GM12864 (cell line): Measurements from ENCODE around the gene SERINC5.
"Not testable (repeated sequence)": the region's sequence is repeated elsewhere in the genome, so short reads cannot be mapped to it uniquely, and the experiment has no call there.

ENCODE experiments used
- DNase-seq: peaks from one replicate; pipeline ENCODE4 v3.0.0-alpha.2; 2011; ENCODE audit warnings: low read depth
- H3K4me3 ChIP-seq: 2 replicates; pipeline ENCODE4 v1.5.1; 2011; ENCODE audit warnings: mild to moderate bottlenecking, low read depth, low read length, control low read depth
- TF ChIP-seq, protein P1 (sequence below): IDR thresholded peaks from 2 replicates; pipeline ENCODE4 v1.5.1; 2011; ENCODE audit warnings: low read depth, mild to moderate bottlenecking, moderate library complexity, low read length, control low read depth, inconsistent platforms; ENCODE audit errors: missing control alignments

Gene SERINC5

DNA sequence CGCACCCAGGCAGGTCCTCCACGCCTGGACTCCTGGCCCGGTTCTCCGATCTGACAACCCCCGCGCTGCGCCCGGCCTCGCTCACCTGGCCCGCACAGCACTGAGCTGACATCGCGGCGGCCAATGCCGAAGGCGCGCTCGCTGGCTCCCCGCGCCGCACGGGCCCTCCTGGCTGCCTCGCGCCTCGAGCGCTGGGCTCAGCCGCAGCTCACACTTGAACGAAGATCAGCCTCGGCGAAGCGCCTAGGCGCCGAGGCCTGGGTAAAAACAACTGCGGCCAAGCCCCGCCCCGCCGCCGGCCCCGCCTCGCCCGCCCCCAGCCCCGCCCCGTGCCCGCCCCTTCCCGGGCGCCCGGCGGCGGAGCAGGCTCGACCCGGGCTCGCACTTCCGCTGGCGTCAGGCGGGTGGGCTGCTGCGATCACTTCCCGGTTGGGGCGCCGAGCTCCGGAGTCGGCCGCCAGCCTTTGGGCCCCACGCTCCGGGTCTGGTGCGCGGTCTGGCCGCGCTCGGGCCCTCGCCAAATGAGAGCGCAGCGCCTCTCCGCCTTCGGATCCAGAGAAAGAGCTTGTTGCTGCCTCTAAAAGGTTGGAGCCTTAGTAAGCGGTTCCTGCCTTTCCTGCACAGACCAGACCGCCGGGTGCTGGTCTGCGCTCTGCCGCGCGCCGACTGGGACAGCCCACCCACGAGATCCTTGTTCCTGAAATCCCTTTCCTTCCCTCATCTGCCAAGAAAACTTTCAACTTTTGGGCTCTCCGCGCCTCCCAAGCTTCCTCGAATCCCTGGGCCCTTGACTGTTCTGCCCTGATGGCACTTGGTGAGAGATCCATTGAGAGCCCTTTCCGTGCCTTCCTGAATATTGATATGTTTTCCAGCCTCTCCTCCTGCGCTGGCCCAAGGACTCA is at the start of gene SERINC5:
SERINC5 (minus strand) TSS at position 238 of the 902 bp plus-strand sequence; CDS start at position 112, 126 bp downstream.
- peak within 1 kb of the TSS; percentile 86 for H3K4me3 ChIP-seq
- TF ChIP-seq, protein P1, sequence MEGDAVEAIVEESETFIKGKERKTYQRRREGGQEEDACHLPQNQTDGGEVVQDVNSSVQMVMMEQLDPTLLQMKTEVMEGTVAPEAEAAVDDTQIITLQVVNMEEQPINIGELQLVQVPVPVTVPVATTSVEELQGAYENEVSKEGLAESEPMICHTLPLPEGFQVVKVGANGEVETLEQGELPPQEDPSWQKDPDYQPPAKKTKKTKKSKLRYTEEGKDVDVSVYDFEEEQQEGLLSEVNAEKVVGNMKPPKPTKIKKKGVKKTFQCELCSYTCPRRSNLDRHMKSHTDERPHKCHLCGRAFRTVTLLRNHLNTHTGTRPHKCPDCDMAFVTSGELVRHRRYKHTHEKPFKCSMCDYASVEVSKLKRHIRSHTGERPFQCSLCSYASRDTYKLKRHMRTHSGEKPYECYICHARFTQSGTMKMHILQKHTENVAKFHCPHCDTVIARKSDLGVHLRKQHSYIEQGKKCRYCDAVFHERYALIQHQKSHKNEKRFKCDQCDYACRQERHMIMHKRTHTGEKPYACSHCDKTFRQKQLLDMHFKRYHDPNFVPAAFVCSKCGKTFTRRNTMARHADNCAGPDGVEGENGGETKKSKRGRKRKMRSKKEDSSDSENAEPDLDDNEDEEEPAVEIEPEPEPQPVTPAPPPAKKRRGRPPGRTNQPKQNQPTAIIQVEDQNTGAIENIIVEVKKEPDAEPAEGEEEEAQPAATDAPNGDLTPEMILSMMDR = no peak
- peak; percentile 33 for DNase-seq

- DNase-seq = no peak
- no peak overlapping the region for H3K4me3 ChIP-seq
- TF ChIP-seq, protein P1 = no peak
These were observed 46.8 kb upstream of the SERINC5 start for GRCh38 chr5:80302636-80303035.

DNA sequence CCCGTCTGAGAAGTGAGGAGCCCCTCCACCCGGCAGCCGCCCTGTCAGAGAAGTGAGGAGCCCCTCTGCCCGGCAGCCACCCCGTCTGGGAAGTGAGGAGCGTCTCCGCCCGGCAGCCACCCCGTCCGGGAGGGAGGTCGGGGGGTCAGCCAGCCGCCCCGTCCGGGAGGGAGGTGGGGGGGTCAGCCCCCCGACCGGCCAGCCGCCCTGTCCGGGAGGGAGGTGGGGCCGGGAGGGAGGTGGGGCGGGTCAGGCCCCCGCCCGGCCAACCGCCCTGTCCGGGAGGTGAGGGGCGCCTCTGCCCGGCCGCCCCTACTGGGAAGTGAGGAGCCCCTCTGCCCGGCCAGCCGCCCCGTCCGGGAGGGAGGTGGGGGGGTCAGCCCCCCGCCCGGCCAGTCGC is 45.5 kb upstream of the SERINC5 start:
- H3K4me3 ChIP-seq, DNase-seq: not testable (repeated sequence)

DNA sequence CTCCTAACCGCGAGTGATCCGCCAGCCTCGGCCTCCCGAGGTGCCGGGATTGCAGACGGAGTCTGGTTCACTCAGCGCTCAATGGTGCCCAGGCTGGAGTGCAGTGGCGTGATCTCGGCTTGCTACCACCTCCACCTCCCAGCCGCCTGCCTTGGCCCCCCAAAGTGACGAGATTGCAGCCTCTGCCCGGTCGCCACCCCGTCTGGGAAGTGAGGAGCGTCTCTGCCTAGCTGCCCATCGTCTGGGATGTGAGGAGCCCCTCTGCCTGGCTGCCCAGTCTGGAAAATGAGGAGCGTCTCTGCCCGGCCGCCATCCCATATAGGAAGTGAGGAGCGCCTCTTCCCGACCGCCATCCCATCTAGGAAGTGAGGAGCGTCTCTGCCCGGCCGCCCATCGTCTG is 44.9 kb upstream of the SERINC5 start:
- H3K4me3 ChIP-seq, DNase-seq: not testable (repeated sequence)

- no peak overlapping the region for H3K4me3 ChIP-seq
- TF ChIP-seq, protein P1 = no peak
These were observed 44.3 kb upstream of the SERINC5 start for GRCh38 chr5:80300125-80300524.

GRCh38 chr5:80299601-80300000 is 43.8 kb upstream of the SERINC5 start:
- no peak overlapping the region for H3K4me3 ChIP-seq
- no peak for DNase-seq
- TF ChIP-seq, protein P1 = no peak

More at GRCh38 chr5:80300125-80300524, 44.3 kb upstream of the SERINC5 start:
- DNase-seq = no peak

GRCh38 chr5:80296121-80296520 is 40.3 kb upstream of the SERINC5 start:
- no peak for DNase-seq
- no peak overlapping the region for H3K4me3 ChIP-seq
- TF ChIP-seq, protein P1 = no peak

GRCh38 chr5:80291761-80292160 is 35.9 kb upstream of the SERINC5 start:
- no peak for DNase-seq
- TF ChIP-seq, protein P1 = no peak
- no peak overlapping the region for H3K4me3 ChIP-seq
